OCI-LY7 (cell line): ENCODE results near the gene PIK3R6. TPM values are rescaled to one million over a fixed set of nuclear protein-coding genes. Genes with fewer than 3 reads are reported as not detected.

Source experiments
- BruUV-seq: library from RNA; stranded (reverse); fragments of 400-500 nt; replicated peaks from 2 replicates; lab custom pipeline; 2021; lab: Mats Ljungman, UMichigan
- CTCF ChIA-PET: fragments of 300-600 bp; sonication (Branson Sonifier 250); formaldehyde crosslinking; loops from one replicate; lab custom pipeline; 2022; ENCODE audit warnings: antibody characterized with exemption; ENCODE audit not compliant: unreplicated experiment; lab: Charles Lee
- POLR2A ChIA-PET: fragments of 300-600 bp; sonication (Branson Sonifier 250); formaldehyde crosslinking; loops from one replicate; lab custom pipeline; 2022; ENCODE audit warnings: antibody characterized with exemption; lab: Charles Lee
- DNase-seq: peaks from one replicate; pipeline ENCODE4 v3.0.0-alpha.2; 2015; ENCODE audit warnings: low spot score
- H2AFZ ChIP-seq: fragments of 200-600 bp; sonication (generic), shearing (Covaris generic); 2 replicates; pipeline ENCODE4 v1.6.1; 2014; ENCODE audit warnings: mild to moderate bottlenecking, antibody characterized with exemption, low read length, moderate library complexity
- H3K27ac ChIP-seq: fragments of 200-600 bp; sonication (generic); 2 replicates; pipeline ENCODE4 v1.5.1; 2014; ENCODE audit warnings: mixed run types, low read depth, mild to moderate bottlenecking, moderate library complexity, low read length, inconsistent platforms; ENCODE audit not compliant: poor library complexity, severe bottlenecking
- H3K36me3 ChIP-seq: fragments of 200-600 bp; sonication (generic); 2 replicates; pipeline ENCODE4 v1.6.1; 2014; ENCODE audit warnings: mild to moderate bottlenecking, antibody characterized with exemption, low read length, moderate library complexity, mixed read lengths; ENCODE audit not compliant: insufficient read depth
- H3K4me1 ChIP-seq: fragments of 200-600 bp; sonication (generic); 2 replicates; pipeline ENCODE4 v1.5.1; 2014; ENCODE audit warnings: mild to moderate bottlenecking, low read length; ENCODE audit not compliant: insufficient read depth, poor library complexity, severe bottlenecking
- H3K4me2 ChIP-seq: fragments of 200-600 bp; sonication (generic); 2 replicates; pipeline ENCODE4 v1.6.1; 2014; ENCODE audit warnings: mild to moderate bottlenecking, low read length
- H3K4me3 ChIP-seq: fragments of 200-600 bp; sonication (generic); 2 replicates; pipeline ENCODE4 v1.5.1; 2014; ENCODE audit warnings: mild to moderate bottlenecking, low read depth, low read length; ENCODE audit not compliant: poor library complexity, severe bottlenecking
- H3K79me2 ChIP-seq: fragments of 200-600 bp; sonication (generic); 2 replicates; pipeline ENCODE4 v1.6.1; 2016; ENCODE audit warnings: low read depth, mild to moderate bottlenecking, low read length, moderate library complexity, mixed read lengths; ENCODE audit not compliant: insufficient read depth
- H3K9me2 ChIP-seq: fragments of 200-600 bp; sonication (generic); 2 replicates; pipeline ENCODE4 v1.6.1; 2016; ENCODE audit warnings: mild to moderate bottlenecking, low read length, mixed read lengths; ENCODE audit not compliant: insufficient read depth
- H3K9me3 ChIP-seq: fragments of 200-600 bp; sonication (generic); 2 replicates; pipeline ENCODE4 v1.6.1; 2014; ENCODE audit warnings: mild to moderate bottlenecking, mixed run types, low read length, mixed read lengths
- H4K20me1 ChIP-seq: fragments of 200-600 bp; sonication (generic); 2 replicates; pipeline ENCODE4 v1.6.1; 2014; ENCODE audit warnings: mild to moderate bottlenecking, antibody characterized with exemption, low read length, moderate library complexity, mixed read lengths; ENCODE audit not compliant: insufficient read depth
- EZH2phosphoT487 ChIP-seq: fragments of 200-600 bp; sonication (generic); IDR thresholded peaks from 2 replicates; pipeline ENCODE4 v1.6.1; 2018; ENCODE audit warnings: low read depth, borderline replicate concordance, mild to moderate bottlenecking, mixed run types, antibody characterized with exemption, low read length, moderate library complexity, mixed read lengths
- intact Hi-C: fragments of 100-400 bp; cut with micrococcal nuclease; formaldehyde crosslinking; loops from one replicate; pipeline ENCODE4 v1.10.0; 2022; ENCODE audit not compliant: unreplicated experiment
- total RNA-seq, 2 experiments: library from RNA; depleted of rRNA in 1 of 2; stranded (reverse); fragments of >200 nt in 1 of 2; shearing (Covaris generic) in 1 of 2; gene quantifications; 2 replicates each; pipeline ENCODE4 v1.2.3, GENCODE V29; 2014 to 2022
- TF ChIP-seq, protein P1 (sequence below): fragments of 200-600 bp; sonication (generic); conservative IDR thresholded peaks from 2 replicates; pipeline ENCODE4 v1.5.1; 2014; ENCODE audit warnings: mild to moderate bottlenecking, antibody characterized with exemption, low read length, moderate library complexity, mixed read lengths

PIK3R6 gene
- total RNA-seq, 2 experiments from 2014 or later: not detected

GRCh38 chr17:8892338-8892690 is 24.8 kb upstream of the PIK3R6 start:
- Histone ChIP-seq H3K27ac (no peak overlapping the region), H3K36me3 (no peaks in the 10 kb centered on the region), H3K9me3 (no peaks in the 10 kb centered on the region), H4K20me1 (no peaks in the 10 kb centered on the region), H2AFZ (no peak overlapping the region), H3K4me2 (no peak overlapping the region), H3K79me2 (no peaks in the 10 kb centered on the region), H3K9me2 (no peaks in the 10 kb centered on the region), H3K4me1 (no peaks in the 10 kb centered on the region), H3K4me3 (no peak overlapping the region)
- intact Hi-C loops: no loop called here
- no peak for TF ChIP-seq EZH2phosphoT487
- TF ChIP-seq, protein P1, sequence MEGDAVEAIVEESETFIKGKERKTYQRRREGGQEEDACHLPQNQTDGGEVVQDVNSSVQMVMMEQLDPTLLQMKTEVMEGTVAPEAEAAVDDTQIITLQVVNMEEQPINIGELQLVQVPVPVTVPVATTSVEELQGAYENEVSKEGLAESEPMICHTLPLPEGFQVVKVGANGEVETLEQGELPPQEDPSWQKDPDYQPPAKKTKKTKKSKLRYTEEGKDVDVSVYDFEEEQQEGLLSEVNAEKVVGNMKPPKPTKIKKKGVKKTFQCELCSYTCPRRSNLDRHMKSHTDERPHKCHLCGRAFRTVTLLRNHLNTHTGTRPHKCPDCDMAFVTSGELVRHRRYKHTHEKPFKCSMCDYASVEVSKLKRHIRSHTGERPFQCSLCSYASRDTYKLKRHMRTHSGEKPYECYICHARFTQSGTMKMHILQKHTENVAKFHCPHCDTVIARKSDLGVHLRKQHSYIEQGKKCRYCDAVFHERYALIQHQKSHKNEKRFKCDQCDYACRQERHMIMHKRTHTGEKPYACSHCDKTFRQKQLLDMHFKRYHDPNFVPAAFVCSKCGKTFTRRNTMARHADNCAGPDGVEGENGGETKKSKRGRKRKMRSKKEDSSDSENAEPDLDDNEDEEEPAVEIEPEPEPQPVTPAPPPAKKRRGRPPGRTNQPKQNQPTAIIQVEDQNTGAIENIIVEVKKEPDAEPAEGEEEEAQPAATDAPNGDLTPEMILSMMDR: no peak
- POLR2A ChIA-PET: no interaction called here
- no TSS peak for BruUV-seq
- CTCF ChIA-PET: interaction anchor here (0.6 kb wide), 1 partner anchor 104 kb away, joined by 4 read pairs; no protein-coding TSS in a partner anchor
- no peak for DNase-seq

GRCh38 chr17:8890671-8891070 is 23.2 kb upstream of the PIK3R6 start:
- Histone ChIP-seq H3K79me2 (no peaks in the 10 kb centered on the region), H3K4me3 (no peak overlapping the region), H3K36me3 (no peaks in the 10 kb centered on the region), H3K9me3 (no peaks in the 10 kb centered on the region), H3K4me1 (no peaks in the 10 kb centered on the region), H2AFZ (no peak overlapping the region), H3K9me2 (no peaks in the 10 kb centered on the region), H3K27ac (no peak overlapping the region), H3K4me2 (no peak overlapping the region), H4K20me1 (no peaks in the 10 kb centered on the region)
- TF ChIP-seq, protein P1: no peak
- CTCF ChIA-PET: no interaction called here
- intact Hi-C loops: no loop called here
- no TSS peak for BruUV-seq
- no peak for DNase-seq
- POLR2A ChIA-PET: interaction anchor here (1.2 to 1.5 kb wide), 2 partner anchors 9 to 11 kb away, joined by 4 to 5 read pairs; no protein-coding TSS in a partner anchor

GRCh38 chr17:8889458-8890210 is 22.2 kb upstream of the PIK3R6 start:
- POLR2A ChIA-PET: interaction anchor here (0.6 to 1.5 kb wide), 4 partner anchors 10 to 1522 kb away, joined by 3 to 5 read pairs (median 4); no protein-coding TSS in a partner anchor
- DNase-seq: no peak

More at GRCh38 chr17:8889458-8890210, 22.2 kb upstream of the PIK3R6 start:
- no TSS peak for BruUV-seq
- H3K4me1 ChIP-seq: no peaks in the 10 kb centered on the region
- intact Hi-C loops: no loop called here
- CTCF ChIA-PET: no interaction called here
- no peaks in the 10 kb centered on the region for H3K79me2 ChIP-seq
- no peak for TF ChIP-seq EZH2phosphoT487
- TF ChIP-seq, protein P1: no peak
- H4K20me1 ChIP-seq: no peaks in the 10 kb centered on the region
- no peak overlapping the region for H2AFZ ChIP-seq
- no peaks in the 10 kb centered on the region for H3K36me3 ChIP-seq
- H3K9me3 ChIP-seq: no peaks in the 10 kb centered on the region
- H3K9me2 ChIP-seq: no peaks in the 10 kb centered on the region
- H3K4me2 ChIP-seq: no peak overlapping the region
- H3K4me3 ChIP-seq: no peak overlapping the region
- no peak overlapping the region for H3K27ac ChIP-seq
